Measurements from ENCODE around the gene TAF8.
"Not testable (repeated sequence)": the region's sequence is repeated elsewhere in the genome, so short reads cannot be mapped to it uniquely, and the experiment has no call there.

The TAF8 gene

GRCh38 chr6:42028234-42029061, 21.9 kb upstream of the TAF8 start:
- peak; percentile 48 for DNase-seq (ENCODE audit: low spot score)

- DNase-seq (ENCODE audit: low spot score): no peak
Observed at GRCh38 chr6:42029062-42029685, 21.1 kb upstream of the TAF8 start.

- DNase-seq (ENCODE audit: low spot score): no peak
Observed at GRCh38 chr6:42029881-42030280, 20.4 kb upstream of the TAF8 start.

- peak; percentile 44 for DNase-seq (ENCODE audit: low spot score)
Observed at GRCh38 chr6:42030585-42031506, 19.5 kb upstream of the TAF8 start.

- DNase-seq (ENCODE audit: low spot score): no peak
Observed at GRCh38 chr6:42032366-42032765, 18.0 kb upstream of the TAF8 start.

GRCh38 chr6:42037669-42038068, 12.7 kb upstream of the TAF8 start:
- not testable (repeated sequence) for DNase-seq (ENCODE audit: low spot score)

GRCh38 chr6:42038163-42038562, 12.2 kb upstream of the TAF8 start:
- no peak for DNase-seq (ENCODE audit: low spot score)

GRCh38 chr6:42038811-42039408, 11.4 kb upstream of the TAF8 start:
- no peak for DNase-seq (ENCODE audit: low spot score)

GRCh38 chr6:42040856-42041480, 9.4 kb upstream of the TAF8 start:
- DNase-seq (ENCODE audit: low spot score): no peak

- DNase-seq (ENCODE audit: low spot score): no peak
Observed at GRCh38 chr6:42041481-42042053, 8.8 kb upstream of the TAF8 start.

GRCh38 chr6:42042108-42042507, 8.2 kb upstream of the TAF8 start:
- DNase-seq (ENCODE audit: low spot score): no peak

- peak; percentile 96 for DNase-seq (ENCODE audit: low spot score)
Observed at GRCh38 chr6:42043787-42044475, 6.4 kb upstream of the TAF8 start.

GRCh38 chr6:42045538-42046460, 4.5 kb upstream of the TAF8 start:
- peak; percentile 68 for DNase-seq (ENCODE audit: low spot score)

GRCh38 chr6:42046464-42047212, 3.7 kb upstream of the TAF8 start:
- DNase-seq (ENCODE audit: low spot score): no peak

GRCh38 chr6:42047213-42047590, 3.1 kb upstream of the TAF8 start:
- DNase-seq (ENCODE audit: low spot score): no peak

- DNase-seq (ENCODE audit: low spot score): peak; percentile 57
Observed at GRCh38 chr6:42047790-42048405, 2.4 kb upstream of the TAF8 start.

- peak; percentile 26 for DNase-seq (ENCODE audit: low spot score)
Observed at GRCh38 chr6:42049116-42049809, 1.1 kb upstream of the TAF8 start.

- peak; percentile 51 for DNase-seq (ENCODE audit: low spot score)
Observed at GRCh38 chr6:42049948-42050296, 402 bp upstream of the TAF8 start.

Data from NAMALWA (cell line).